Measurements from ENCODE around the gene ANKRD34A.

The ANKRD34A gene

DNA sequence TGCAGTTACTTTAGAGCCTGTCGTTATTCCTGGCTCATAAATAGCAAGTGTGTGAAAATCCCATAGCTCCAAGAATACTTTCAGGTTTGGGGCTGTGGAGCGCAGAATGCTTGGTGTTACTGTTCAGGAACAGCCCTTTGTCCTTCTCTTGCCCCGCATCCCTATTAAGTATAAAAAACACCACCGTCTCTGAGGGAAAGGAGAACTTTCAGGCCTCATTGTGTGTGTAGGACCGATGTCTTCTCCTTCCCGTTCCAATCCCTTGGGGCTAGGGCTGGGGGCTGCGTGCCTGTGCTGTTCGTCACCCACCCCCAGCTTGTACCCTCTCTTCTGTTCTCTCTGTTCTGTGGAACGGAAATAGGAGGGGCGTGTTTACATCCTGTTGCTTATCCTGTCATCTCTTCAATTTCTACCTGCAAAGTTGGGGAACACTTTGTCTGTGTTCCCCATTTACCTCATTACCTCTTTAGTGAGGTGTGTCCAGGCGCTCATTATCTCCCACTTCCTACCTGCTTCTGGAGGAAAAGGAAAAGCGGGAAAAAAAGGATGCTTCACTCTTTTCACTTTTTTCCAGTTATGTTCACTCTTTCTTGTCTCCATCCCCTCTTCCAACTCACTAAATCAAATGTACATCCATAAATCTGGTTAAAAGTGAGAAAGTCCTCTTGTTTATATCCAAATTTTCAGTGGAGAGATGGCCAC is 32.8 kb upstream of the ANKRD34A start:
- peak overlapping the region; percentile 89 for H3K27ac ChIP-seq
- no peaks in the 10 kb centered on the region for H3K27me3 ChIP-seq
- H3K4me3 ChIP-seq = peak overlapping the region; percentile 82
- H4K20me1 ChIP-seq = peaks cover 39% of the 10 kb centered on the region
- H3K4me2 ChIP-seq = peak overlapping the region; percentile 93
- H3K4me1 ChIP-seq = peaks cover 60% of the 10 kb centered on the region
- H3K36me3 ChIP-seq = peaks cover 33% of the 10 kb centered on the region
- peak overlapping the region; percentile 98 for H3K9ac ChIP-seq
- TF ChIP-seq Cebpa-rat (IDR thresholded peaks at IDR 0.05) = no peak
- no peaks in the 10 kb centered on the region for H3K9me3 ChIP-seq

DNA sequence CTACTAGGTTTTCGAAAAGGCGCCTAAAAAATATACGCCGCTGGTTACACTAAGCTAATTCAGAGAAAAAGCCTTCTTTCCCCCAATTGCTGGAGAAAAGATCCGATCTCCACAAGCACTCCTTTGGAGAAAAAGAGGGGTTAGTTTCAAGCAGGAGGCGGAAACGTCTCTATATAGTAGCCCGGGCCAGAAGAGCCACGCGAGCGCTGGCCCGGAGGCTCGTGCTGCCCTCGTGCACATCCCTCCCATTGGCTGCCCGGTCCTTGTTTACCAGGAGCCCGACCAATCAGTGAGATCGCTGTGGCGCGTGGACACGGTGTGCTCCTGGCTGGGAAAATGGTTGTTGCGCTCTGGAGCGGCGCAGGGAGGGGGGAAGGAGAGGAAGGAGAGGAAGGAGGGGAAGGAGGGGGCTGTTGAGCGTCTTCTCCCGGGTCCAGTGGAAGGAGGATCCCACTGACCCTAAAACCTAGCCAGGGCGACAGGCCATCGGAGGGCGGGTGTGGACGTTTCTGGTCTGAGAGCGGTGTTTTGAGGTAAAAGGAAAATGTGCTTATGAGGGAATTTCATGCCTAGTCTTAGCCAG is 32.1 kb upstream of the ANKRD34A start, which contains the start of gene TXNIP:
Gene TXNIP, minus strand, starts transcription at position 147 of the 583 bp plus-strand sequence. CDS start 313 bp downstream, outside the sequence.
- H3K27me3 ChIP-seq = no peaks in the 10 kb centered on the region
- H4K20me1 ChIP-seq = peaks cover 46% of the 10 kb centered on the region

DNA sequence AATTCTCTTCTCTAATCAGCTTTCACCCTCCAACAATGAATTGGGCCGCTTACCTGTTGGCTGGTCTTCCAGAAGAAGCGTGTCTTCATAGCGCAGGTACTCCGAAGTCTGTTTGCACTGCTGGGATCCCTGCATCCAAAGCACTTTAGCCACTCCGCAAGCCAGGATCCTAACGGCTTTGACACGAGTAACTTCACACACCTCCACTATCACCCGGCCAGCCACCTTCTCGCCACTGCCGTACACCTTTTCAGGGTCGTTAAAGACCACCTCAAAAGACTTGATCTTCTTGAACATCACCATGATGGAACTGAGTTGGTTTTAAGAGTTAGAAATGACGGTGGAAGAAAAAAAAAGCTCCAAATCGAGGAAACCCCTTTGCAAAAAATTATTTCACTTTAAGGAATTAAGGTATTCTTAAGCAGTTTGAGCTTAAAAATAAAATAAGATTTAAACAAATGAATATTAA is 31.6 kb upstream of the ANKRD34A start:
- H3K4me1 ChIP-seq = peaks cover 62% of the 10 kb centered on the region
- peak overlapping the region; percentile 98 for H3K9ac ChIP-seq
- H3K9me3 ChIP-seq = no peaks in the 10 kb centered on the region
- H3K4me3 ChIP-seq = peak overlapping the region; percentile 82
- TF ChIP-seq Cebpa-rat (IDR thresholded peaks at IDR 0.05) = no peak
- peaks cover 34% of the 10 kb centered on the region for H3K36me3 ChIP-seq
- no peaks in the 10 kb centered on the region for H3K27me3 ChIP-seq
- H3K27ac ChIP-seq = peak overlapping the region; percentile 89
- H4K20me1 ChIP-seq = peaks cover 51% of the 10 kb centered on the region
- H3K4me2 ChIP-seq = peak overlapping the region; percentile 93

More for the DNA sequence above, 32.1 kb upstream of the ANKRD34A start, which contains the start of gene TXNIP:
- H3K27ac ChIP-seq = peak within 1 kb of the TSS; percentile 89
- H3K4me3 ChIP-seq = peak within 1 kb of the TSS; percentile 82
- H3K9ac ChIP-seq = peak within 1 kb of the TSS; percentile 98
- H3K36me3 ChIP-seq = peaks cover 34% of the 10 kb centered on the region
- H3K9me3 ChIP-seq = no peaks in the 10 kb centered on the region
- H3K4me2 ChIP-seq = peak within 1 kb of the TSS; percentile 93
- TF ChIP-seq Cebpa-rat (IDR thresholded peaks at IDR 0.05) = no peak
- peaks cover 62% of the 10 kb centered on the region for H3K4me1 ChIP-seq

DNA sequence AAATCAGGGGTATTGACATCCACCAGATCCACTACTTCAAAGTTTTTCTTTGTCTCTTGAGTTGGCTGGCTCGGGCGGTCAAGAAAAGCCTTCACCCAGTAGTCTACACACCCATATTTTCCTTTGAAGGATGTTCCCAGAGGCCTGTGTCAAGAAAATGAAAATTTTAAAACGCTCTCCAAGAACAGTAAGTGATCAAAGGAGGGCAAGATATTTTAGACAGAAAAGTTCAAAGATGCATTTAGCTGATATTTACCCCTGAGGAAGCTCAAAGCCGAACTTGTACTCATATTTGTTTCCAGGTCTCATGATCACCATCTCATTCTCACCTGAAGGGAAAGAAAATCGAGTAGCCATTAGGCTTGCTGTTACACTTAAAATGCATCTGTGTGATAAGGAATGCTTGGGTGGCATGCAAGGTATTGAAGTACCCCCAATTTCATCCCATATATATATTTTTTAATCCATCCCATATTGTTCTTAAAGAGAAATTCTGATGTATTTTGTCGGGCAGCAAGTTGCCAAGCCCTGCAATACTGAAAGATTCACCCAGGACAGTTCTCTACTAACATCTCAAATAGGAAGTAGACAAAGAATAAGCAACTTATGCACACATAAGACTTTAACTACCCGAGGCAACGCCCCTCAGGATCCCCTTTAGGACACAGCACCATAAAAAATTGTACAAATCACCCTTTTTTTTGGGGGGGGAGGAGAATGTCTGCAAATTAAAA is 30.9 kb upstream of the ANKRD34A start:
- H3K9ac ChIP-seq = peak overlapping the region; percentile 98
- H4K20me1 ChIP-seq = peaks cover 58% of the 10 kb centered on the region
- TF ChIP-seq Cebpa-rat (IDR thresholded peaks at IDR 0.05) = no peak
- H3K27me3 ChIP-seq = no peaks in the 10 kb centered on the region
- H3K4me3 ChIP-seq = peak overlapping the region; percentile 82
- peak overlapping the region; percentile 93 for H3K4me2 ChIP-seq
- H3K36me3 ChIP-seq = peaks cover 34% of the 10 kb centered on the region
- H3K27ac ChIP-seq = peak overlapping the region; percentile 89
- peaks cover 62% of the 10 kb centered on the region for H3K4me1 ChIP-seq
- H3K9me3 ChIP-seq = no peaks in the 10 kb centered on the region

DNA sequence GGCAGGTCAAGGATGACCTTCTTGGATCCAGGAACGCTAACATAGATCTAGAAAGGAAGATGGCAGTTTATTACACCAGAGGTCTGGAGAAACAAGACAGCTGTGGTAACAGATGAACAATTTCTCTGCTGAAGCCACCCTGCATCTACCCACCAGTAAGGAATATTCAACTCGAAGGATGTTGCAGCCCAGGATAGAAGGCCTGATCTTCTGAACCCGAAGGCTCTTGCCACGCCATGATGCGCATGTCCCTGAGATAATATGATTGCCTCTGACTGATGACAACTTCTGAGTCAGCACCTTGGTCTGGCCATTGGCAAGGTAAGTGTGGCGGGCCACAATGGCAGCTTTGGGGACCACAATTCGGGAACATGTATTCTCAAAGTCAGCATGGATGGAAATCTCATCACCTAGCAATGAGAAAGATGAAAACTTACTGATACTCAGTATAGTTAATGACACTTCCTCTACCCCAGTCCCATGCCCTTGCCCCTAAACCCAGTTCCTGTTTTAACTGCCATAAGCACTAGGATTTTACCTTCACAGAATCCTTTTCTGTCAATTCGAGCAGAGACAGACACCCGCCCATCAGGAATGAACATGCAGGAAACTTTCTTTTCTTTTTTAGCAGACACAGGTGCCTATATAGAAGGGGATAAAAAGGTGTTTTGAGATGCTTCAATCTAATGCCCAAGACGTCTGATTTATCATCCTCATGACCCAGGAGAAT is 30.2 kb upstream of the ANKRD34A start:
- Histone ChIP-seq H3K27ac (peak overlapping the region; percentile 89), H3K4me1 (peaks cover 55% of the 10 kb centered on the region), H3K9me3 (no peaks in the 10 kb centered on the region), H3K36me3 (peaks cover 34% of the 10 kb centered on the region), H3K9ac (peak overlapping the region; percentile 98), H3K4me3 (peak overlapping the region; percentile 82), H3K27me3 (no peaks in the 10 kb centered on the region), H3K4me2 (peak overlapping the region; percentile 93), H4K20me1 (peaks cover 60% of the 10 kb centered on the region)
- no peak for TF ChIP-seq Cebpa-rat (IDR thresholded peaks at IDR 0.05)

DNA sequence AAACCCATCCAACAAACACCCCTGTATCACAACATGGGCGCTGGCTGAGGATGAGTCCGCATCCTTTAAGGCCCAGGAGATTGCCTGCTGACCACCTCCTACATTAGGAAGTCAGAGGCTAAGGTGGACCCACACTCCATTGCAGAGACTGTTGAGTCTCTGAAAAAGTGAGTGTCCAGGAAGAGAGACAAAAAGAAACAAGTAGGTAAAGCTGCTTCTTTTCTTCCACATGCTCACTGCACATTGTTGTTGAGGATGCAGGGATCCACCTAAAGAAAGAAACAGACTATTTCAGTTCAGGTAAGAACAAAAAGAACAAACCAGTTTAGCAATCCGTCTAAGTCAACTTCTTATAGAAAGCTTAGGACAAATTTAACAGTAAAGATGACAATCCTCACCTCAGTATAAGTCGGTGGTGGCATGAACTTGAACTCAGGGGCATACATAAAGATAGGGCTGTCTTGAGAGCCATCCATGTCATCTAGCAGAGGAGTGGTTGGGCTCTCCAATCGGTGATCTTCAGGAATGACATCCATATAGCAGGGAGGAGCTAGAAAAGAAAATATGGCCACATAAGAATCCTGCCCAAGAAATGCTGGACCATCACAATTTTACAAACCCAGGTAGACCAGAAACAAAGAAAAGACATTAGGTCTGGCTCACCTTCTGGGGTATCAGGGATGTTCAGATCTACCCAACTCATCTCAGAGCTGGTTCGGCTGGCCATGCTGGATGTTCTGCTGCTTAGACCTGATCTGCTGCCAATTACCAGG is 29.4 kb upstream of the ANKRD34A start:
- Histone ChIP-seq H3K9me3 (no peaks in the 10 kb centered on the region), H3K36me3 (peaks cover 34% of the 10 kb centered on the region), H3K27me3 (no peaks in the 10 kb centered on the region), H3K4me2 (peak overlapping the region; percentile 93), H3K4me3 (peak overlapping the region; percentile 82), H4K20me1 (peaks cover 60% of the 10 kb centered on the region), H3K4me1 (peaks cover 48% of the 10 kb centered on the region), H3K9ac (peak overlapping the region; percentile 98), H3K27ac (no peak overlapping the region)
- TF ChIP-seq Cebpa-rat (IDR thresholded peaks at IDR 0.05) = no peak

DNA sequence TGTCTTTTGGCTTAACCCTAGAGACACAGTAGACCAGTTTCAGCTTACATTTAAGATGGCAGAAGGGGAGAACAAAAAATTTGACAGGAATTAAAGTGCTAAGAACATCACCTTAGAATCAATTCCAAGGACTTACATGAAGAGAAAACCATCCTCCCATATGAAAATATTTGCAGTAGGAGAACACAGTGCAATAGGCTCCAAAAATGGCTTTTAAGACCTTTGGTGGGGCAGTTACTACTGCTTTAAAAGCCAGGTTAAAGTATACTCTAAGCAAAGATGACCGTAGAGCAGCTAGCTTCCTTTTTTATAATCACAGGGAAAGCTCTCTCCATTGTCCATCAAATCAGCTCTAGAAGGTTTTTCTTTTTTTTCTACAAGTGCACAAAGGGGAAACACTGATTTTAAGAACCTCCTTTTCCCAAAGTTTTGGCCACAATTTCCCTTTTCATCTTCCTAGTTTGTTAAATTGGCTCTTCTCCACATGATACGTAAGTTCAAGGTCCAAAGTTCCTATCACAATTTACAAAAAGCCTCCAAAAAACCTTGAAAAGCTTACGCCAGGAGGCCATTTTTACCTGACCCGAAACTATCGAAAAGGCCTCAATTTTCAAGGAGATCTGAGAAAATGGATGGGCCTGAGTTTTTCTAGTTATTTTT is 28.7 kb upstream of the ANKRD34A start:
- H4K20me1 ChIP-seq = peaks cover 60% of the 10 kb centered on the region
- peak overlapping the region; percentile 98 for H3K9ac ChIP-seq
- H3K4me1 ChIP-seq = peaks cover 47% of the 10 kb centered on the region
- no peaks in the 10 kb centered on the region for H3K27me3 ChIP-seq
- peak overlapping the region; percentile 93 for H3K4me2 ChIP-seq
- no peaks in the 10 kb centered on the region for H3K9me3 ChIP-seq
- no peak overlapping the region for H3K27ac ChIP-seq
- no peak for TF ChIP-seq Cebpa-rat (IDR thresholded peaks at IDR 0.05)
- peak overlapping the region; percentile 82 for H3K4me3 ChIP-seq
- peaks cover 34% of the 10 kb centered on the region for H3K36me3 ChIP-seq

DNA sequence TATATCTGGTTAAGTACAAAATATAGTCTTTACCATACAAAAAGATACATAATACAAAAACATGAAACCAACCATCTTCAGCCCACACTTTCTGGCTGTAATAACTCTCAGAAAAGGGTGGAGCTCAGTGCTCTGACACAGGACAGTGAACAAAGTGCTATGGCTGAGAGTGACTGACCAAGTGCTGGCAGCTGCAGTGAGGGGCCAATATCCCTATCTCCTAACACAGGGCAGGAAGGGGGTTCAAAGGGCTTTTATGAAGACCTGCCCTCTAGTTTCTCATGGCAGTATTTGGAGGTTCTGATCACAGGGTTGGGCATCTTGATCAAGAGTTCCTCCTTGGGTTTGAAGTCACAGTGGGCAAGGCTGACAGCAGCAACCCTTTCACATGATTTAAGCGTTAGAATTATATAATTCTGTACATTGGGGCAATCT is 28.1 kb upstream of the ANKRD34A start:
- Histone ChIP-seq H3K4me2 (peak overlapping the region; percentile 93), H3K27me3 (no peaks in the 10 kb centered on the region), H4K20me1 (peaks cover 60% of the 10 kb centered on the region), H3K9me3 (no peaks in the 10 kb centered on the region), H3K36me3 (peaks cover 34% of the 10 kb centered on the region), H3K9ac (peak overlapping the region; percentile 98; the same call in 1 of the 2 replicates), H3K4me1 (peaks cover 41% of the 10 kb centered on the region), H3K4me3 (peak overlapping the region; percentile 82), H3K27ac (no peak overlapping the region)
- TF ChIP-seq Cebpa-rat (IDR thresholded peaks at IDR 0.05) = no peak
